ENCODE data around the gene CD63. TPM values are rescaled to one million over a fixed set of nuclear protein-coding genes. Genes with fewer than 3 reads are reported as not detected.

Gene CD63
- total RNA-seq, 1 donor from 2014 or later, result 1,545 TPM

DNA sequence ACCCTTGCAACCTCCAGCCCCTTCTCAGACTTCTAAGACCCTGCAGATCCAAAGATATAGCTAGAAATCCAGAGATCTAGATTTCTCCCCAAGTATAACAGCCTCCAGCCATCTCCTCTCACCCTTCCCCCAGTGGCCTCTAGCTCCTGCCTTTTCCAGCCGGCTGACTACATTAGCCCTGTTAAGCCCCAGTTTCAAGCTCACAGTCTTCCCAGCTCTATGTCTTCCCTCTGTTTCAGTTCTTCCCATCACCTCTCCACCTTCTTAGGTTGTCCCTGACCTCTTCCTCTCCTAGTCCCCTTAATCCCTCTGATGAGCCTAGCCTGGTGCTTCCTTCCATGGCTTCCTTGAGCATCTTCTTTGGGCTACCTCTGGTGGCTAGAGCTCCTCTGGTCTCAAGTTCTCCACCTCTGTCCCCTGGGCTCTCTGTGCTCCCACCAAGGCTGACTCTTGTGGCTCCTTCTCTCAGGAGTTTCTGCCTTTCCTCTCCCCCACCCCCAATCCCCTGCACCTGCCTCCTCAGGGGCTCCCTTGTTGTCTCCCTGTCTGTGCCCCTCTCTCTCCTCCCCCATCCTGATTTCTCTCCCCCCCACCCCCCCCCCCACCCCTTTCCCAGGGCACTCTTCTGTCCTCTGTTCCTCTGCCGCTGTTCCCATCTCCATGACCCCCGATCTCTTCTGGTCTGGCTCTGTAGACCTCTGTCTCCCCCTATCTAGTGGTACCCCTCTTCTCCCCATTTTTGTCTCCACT, 13.3 kb upstream of the CD63 start:
- DNase-seq (ENCODE audit: low spot score), result peak; percentile 16

- DNase-seq (ENCODE audit: low spot score), result no peak
Measured at GRCh38 chr12:55739025-55739378, 10.2 kb upstream of the CD63 start.

GRCh38 chr12:55738123-55739024, 9.6 kb upstream of the CD63 start:
- peak; percentile 90 for DNase-seq (ENCODE audit: low spot score)

GRCh38 chr12:55737581-55738122, 8.8 kb upstream of the CD63 start:
- peak; percentile 37 for DNase-seq (ENCODE audit: low spot score)

DNA sequence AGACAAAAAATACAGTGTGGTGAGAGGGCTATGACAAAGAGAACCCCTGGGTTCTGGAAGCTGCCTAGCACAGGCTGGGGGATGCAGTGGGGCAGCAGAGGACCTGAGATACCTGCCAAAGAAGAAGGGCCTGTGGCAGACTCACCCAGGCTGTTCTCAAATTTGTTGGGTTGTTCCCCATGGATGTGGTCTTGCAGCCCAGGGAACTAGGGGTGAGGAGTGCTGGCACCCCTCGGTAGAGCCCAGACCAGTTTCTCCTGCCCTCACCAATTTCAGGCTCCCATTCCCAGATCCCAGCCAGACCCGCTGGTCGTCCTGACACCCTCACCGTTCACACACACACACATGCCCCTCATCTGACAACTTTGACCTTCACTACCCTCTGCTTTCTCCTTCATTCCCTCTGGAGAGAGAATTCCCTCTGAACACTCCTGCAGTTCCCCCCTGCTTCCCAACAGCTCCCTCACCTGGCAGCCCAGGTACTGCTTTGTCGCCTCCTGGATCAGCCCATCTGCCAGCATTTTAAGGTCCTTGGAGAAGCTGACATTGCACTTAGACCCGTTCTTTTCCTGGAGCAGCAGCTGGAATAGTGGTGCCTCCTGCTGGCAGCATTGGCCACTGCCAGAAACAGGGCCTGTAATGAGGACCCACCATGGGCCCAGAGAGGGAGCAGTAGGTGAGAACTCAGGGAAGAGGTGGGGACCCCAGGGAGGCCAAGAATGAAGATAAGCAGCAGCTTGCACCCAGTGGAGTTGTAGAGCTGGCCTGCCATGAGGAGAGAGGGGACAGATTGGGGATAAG, 8.2 kb upstream of the CD63 start:
- DNase-seq (ENCODE audit: low spot score), result peak; percentile 87

GRCh38 chr12:55736076-55736475, 7.3 kb upstream of the CD63 start:
- DNase-seq (ENCODE audit: low spot score), result peak; percentile 18

GRCh38 chr12:55734595-55734994, 5.8 kb upstream of the CD63 start:
- DNase-seq (ENCODE audit: low spot score), result peak; percentile 59

DNA sequence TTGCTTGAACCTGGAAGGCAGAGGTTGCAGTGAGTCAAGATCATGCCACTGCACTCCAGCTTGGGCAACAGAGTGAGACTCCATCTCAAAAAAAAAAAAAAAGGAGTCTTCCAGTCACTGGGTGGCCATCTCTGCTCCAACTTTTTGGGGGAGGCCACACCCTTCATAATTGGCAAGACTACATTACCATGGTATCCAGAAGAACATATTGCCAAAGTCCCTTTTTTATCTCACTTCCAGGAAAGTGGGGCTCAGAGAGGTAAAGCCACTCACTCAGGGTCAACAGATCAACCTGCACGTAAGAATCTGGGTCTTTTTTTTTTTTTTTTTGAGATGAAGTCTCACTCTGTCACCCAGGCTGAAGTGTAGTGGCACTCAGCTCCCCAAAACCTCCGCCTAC, 5.0 kb upstream of the CD63 start:
- DNase-seq (ENCODE audit: low spot score), result no peak

- no peak for DNase-seq (ENCODE audit: low spot score)
Measured at GRCh38 chr12:55733021-55733555, 4.3 kb upstream of the CD63 start.

- DNase-seq (ENCODE audit: low spot score), result peak; percentile 82
Measured at GRCh38 chr12:55732288-55732687, 3.5 kb upstream of the CD63 start.

- peak; percentile 88 for DNase-seq (ENCODE audit: low spot score)
Measured at GRCh38 chr12:55729819-55730818, 1.3 kb upstream of the CD63 start.

- no peak for DNase-seq (ENCODE audit: low spot score)
Measured at GRCh38 chr12:55728186-55728938, 447 bp downstream of the CD63 start.

DNA sequence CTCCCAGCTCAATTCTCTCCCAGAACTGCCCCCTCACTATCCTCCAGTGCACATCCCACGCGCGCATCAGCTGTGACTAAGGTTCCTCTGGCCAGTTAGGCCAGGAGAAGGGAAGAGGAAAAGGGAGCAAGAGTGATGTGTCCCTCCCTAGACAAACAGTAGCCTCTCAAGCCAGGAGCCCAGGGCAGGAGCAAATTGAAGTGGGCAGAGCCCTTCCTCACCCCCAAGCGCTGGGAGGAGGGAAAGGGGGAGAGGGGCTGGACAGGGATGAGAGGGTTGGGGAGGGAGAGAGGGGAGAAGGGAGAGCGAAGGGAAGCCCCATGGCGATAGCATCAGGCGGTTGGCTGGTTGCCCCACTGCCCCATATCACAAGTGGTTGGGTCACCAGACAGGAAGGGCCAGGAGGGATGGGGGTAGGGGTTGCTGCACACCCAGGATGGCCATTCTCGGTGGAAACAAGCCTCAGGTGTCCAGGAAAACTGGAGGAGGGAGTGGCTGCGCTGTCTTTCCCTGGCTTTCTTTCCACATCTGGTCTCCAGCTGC, 1.1 kb downstream of the CD63 start:
- DNase-seq (ENCODE audit: low spot score), result no peak

- DNase-seq (ENCODE audit: low spot score), result no peak
Measured at GRCh38 chr12:55726971-55727370, 1.8 kb downstream of the CD63 start.

- no peak for DNase-seq (ENCODE audit: low spot score)
Measured at GRCh38 chr12:55725556-55725955, 3.3 kb downstream of the CD63 start.

GRCh38 chr12:55724940-55725309, 3.9 kb downstream of the CD63 start:
- no peak for DNase-seq (ENCODE audit: low spot score)

GRCh38 chr12:55724226-55724939, 4.4 kb downstream of the CD63 start:
- no peak for DNase-seq (ENCODE audit: low spot score)

All from mesenteric fat pad (tissue), 1 donor.